ENCODE results near the gene COG5.

Gene COG5

DNA sequence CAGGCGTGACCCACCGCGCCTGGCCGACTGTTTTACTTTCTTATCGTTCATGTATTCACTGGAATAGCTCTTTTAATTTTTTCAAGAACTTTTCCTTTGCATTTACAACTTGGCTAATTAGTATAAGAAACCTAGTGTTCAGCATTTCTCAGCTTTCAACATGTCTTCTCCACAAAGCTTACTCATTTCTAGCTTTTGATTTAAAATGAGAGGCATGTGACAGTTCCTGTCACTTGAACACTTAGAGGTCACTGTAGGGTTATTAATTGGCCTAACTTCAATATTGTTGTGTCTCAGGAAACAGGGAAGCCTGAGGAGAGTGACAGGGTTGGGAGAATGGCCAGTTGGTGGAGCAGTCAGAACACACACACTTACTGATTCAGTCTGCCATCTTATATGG lies 218.9 kb downstream of the COG5 start (continued):
- no peak for TF ChIP-seq ZBTB10 (tag by site-specific recombination; IDR thresholded peaks at IDR 0.05)
- no peak for TF ChIP-seq HOXD13 (CRISPR knock-in tag; IDR thresholded peaks at IDR 0.05; ENCODE audit: borderline replicate concordance)
- TF ChIP-seq, protein P1, sequence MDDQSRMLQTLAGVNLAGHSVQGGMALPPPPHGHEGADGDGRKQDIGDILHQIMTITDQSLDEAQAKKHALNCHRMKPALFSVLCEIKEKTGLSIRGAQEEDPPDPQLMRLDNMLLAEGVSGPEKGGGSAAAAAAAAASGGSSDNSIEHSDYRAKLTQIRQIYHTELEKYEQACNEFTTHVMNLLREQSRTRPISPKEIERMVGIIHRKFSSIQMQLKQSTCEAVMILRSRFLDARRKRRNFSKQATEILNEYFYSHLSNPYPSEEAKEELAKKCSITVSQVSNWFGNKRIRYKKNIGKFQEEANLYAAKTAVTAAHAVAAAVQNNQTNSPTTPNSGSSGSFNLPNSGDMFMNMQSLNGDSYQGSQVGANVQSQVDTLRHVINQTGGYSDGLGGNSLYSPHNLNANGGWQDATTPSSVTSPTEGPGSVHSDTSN (CRISPR knock-in tag; IDR thresholded peaks at IDR 0.05) = no peak

GRCh38 chr7:107344286-107344685 lies 219.4 kb downstream of the COG5 start:
- no peaks in the 10 kb centered on the region for H3K4me1 ChIP-seq (ENCODE audit: control insufficient read depth, insufficient read depth, low read length)
- H3K9me3 ChIP-seq (ENCODE audit: control insufficient read depth, insufficient read depth, low read depth, low read length) = no peaks in the 10 kb centered on the region
- no peaks in the 10 kb centered on the region for H3K36me3 ChIP-seq (ENCODE audit: control insufficient read depth in 2 of 2, insufficient read depth in 1 of 2, low read length in 2 of 2)
- H3K4me3 ChIP-seq (ENCODE audit: low read depth, low read length) = no peak overlapping the region
- TF ChIP-seq, protein P2, sequence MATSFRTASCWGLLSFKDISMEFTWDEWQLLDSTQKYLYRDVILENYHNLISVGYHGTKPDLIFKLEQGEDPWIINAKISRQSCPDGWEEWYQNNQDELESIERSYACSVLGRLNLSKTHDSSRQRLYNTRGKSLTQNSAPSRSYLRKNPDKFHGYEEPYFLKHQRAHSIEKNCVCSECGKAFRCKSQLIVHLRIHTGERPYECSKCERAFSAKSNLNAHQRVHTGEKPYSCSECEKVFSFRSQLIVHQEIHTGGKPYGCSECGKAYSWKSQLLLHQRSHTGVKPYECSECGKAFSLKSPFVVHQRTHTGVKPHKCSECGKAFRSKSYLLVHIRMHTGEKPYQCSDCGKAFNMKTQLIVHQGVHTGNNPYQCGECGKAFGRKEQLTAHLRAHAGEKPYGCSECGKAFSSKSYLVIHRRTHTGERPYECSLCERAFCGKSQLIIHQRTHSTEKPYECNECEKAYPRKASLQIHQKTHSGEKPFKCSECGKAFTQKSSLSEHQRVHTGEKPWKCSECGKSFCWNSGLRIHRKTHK (tag by site-specific recombination; IDR thresholded peaks at IDR 0.05) = no peak
- TF ChIP-seq YY2 (tag by site-specific recombination; IDR thresholded peaks at IDR 0.05) (no peak), ZNF473 (tag by site-specific recombination; IDR thresholded peaks at IDR 0.05) (no peak), ZBTB7A (tag by site-specific recombination; IDR thresholded peaks at IDR 0.05; ENCODE audit: low read depth) (no peak), ZNF202 (tag by site-specific recombination; IDR thresholded peaks at IDR 0.05; ENCODE audit: borderline replicate concordance) (no peak), ZNF580 (tag by site-specific recombination; IDR thresholded peaks at IDR 0.05) (no peak), ZNF830 (tag by site-specific recombination; IDR thresholded peaks at IDR 0.05; ENCODE audit: low read depth) (no peak), SCRT1 (tag by site-specific recombination; IDR thresholded peaks at IDR 0.05; ENCODE audit: borderline replicate concordance) (no peak)
- POLR2A ChIA-PET = no interaction called here
- CTCF ChIA-PET = interaction anchor here (0.6 kb wide), 1 partner anchor 190 kb away, joined by 3 read pairs; no protein-coding TSS in a partner anchor
- H3K27ac ChIP-seq (ENCODE audit: extremely low read depth, low read depth, low read length) = no peak overlapping the region

GRCh38 chr7:107338080-107338479 lies 225.6 kb downstream of the COG5 start:
- no peaks in the 10 kb centered on the region for H3K4me1 ChIP-seq (ENCODE audit: control insufficient read depth, insufficient read depth, low read length)
- H3K9me3 ChIP-seq (ENCODE audit: control insufficient read depth, insufficient read depth, low read depth, low read length) = no peaks in the 10 kb centered on the region
- H3K4me3 ChIP-seq (ENCODE audit: low read depth, low read length) = no peak overlapping the region
- TF ChIP-seq ZNF114 (tag by site-specific recombination; IDR thresholded peaks at IDR 0.05) (no peak), ZNF121 (tag by site-specific recombination; IDR thresholded peaks at IDR 0.05) (no peak), KLF9 (tag by site-specific recombination; IDR thresholded peaks at IDR 0.05; ENCODE audit: low read depth) (no peak), MEIS1 (CRISPR knock-in tag; IDR thresholded peaks at IDR 0.05; ENCODE audit: borderline replicate concordance) (no peak), ZNF37A (tag by site-specific recombination; IDR thresholded peaks at IDR 0.05) (no peak), ZNF558 (tag by site-specific recombination; IDR thresholded peaks at IDR 0.05) (no peak)
- TF ChIP-seq, protein P3, sequence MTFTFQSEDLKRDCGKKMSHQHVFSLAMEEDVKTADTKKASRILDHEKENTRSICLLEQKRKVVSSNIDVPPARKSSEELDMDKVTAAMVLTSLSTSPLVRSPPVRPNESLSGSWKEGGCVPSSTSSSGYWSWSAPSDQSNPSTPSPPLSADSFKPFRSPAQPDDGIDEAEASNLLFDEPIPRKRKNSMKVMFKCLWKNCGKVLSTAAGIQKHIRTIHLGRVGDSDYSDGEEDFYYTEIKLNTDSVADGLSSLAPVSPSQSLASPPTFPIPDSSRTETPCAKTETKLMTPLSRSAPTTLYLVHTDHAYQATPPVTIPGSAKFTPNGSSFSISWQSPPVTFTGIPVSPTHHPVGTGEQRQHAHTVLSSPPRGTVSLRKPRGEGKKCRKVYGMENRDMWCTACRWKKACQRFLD (tag by site-specific recombination; IDR thresholded peaks at IDR 0.05) = no peak
- H3K27ac ChIP-seq (ENCODE audit: extremely low read depth, low read depth, low read length) = no peak overlapping the region
- ChIA-PET POLR2A (no interaction called here), CTCF (no interaction called here)
- no peaks in the 10 kb centered on the region for H3K36me3 ChIP-seq (ENCODE audit: control insufficient read depth in 2 of 2, insufficient read depth in 1 of 2, low read length in 2 of 2)

All from HEK293 (cell line).